Osteocyte (in vitro differentiated cells): ENCODE measurements around the gene DMBX1. TPM values are rescaled to one million over a fixed set of nuclear protein-coding genes. Genes with fewer than 3 reads are reported as not detected.

Experiments used
- DNase-seq: peaks from one replicate; pipeline ENCODE4 v3.0.0; 2021; ENCODE audit warnings: mixed read lengths; ENCODE audit not compliant: unreplicated experiment; ENCODE audit errors: extremely low spot score
- H3K27ac Mint-ChIP-seq: one replicate; pipeline ENCODE4 v1.8.0; 2021; ENCODE audit warnings: mild to moderate bottlenecking, mixed read lengths; ENCODE audit not compliant: unreplicated experiment
- H3K27me3 Mint-ChIP-seq: one replicate; pipeline ENCODE4 v1.8.0; 2021; ENCODE audit warnings: mixed read lengths; ENCODE audit not compliant: unreplicated experiment
- H3K36me3 Mint-ChIP-seq: one replicate; pipeline ENCODE4 v1.8.0; 2021; ENCODE audit warnings: mixed read lengths; ENCODE audit not compliant: unreplicated experiment
- H3K4me1 Mint-ChIP-seq: one replicate; pipeline ENCODE4 v1.8.0; 2021; ENCODE audit warnings: mixed read lengths; ENCODE audit not compliant: unreplicated experiment
- H3K4me3 Mint-ChIP-seq: one replicate; pipeline ENCODE4 v1.8.0; 2021; ENCODE audit warnings: mild to moderate bottlenecking, moderate library complexity, mixed read lengths; ENCODE audit not compliant: unreplicated experiment
- H3K9me3 Mint-ChIP-seq: one replicate; pipeline ENCODE4 v1.8.0; 2021; ENCODE audit warnings: mixed read lengths; ENCODE audit not compliant: unreplicated experiment
- total RNA-seq: library from RNA; stranded (reverse); gene quantifications from 2 replicates; pipeline ENCODE4 v1.2.1, GENCODE V29; 2021
- TF ChIP-seq, protein P1 (sequence below): fragments of 200-600 bp; sonication (generic); IDR thresholded peaks from 2 replicates; pipeline ENCODE4 v1.5.0; 2021; ENCODE audit warnings: antibody characterized with exemption, mild to moderate bottlenecking, moderate library complexity

The DMBX1 gene
- total RNA-seq, 1 donor from 2014 or later = not detected

- H3K9me3 Mint-ChIP-seq = no peaks in the 10 kb centered on the region
- no peak overlapping the region for H3K4me3 Mint-ChIP-seq
- no peaks in the 10 kb centered on the region for H3K4me1 Mint-ChIP-seq
- peaks cover 60% of the 10 kb centered on the region for H3K27me3 Mint-ChIP-seq
- TF ChIP-seq, protein P1, sequence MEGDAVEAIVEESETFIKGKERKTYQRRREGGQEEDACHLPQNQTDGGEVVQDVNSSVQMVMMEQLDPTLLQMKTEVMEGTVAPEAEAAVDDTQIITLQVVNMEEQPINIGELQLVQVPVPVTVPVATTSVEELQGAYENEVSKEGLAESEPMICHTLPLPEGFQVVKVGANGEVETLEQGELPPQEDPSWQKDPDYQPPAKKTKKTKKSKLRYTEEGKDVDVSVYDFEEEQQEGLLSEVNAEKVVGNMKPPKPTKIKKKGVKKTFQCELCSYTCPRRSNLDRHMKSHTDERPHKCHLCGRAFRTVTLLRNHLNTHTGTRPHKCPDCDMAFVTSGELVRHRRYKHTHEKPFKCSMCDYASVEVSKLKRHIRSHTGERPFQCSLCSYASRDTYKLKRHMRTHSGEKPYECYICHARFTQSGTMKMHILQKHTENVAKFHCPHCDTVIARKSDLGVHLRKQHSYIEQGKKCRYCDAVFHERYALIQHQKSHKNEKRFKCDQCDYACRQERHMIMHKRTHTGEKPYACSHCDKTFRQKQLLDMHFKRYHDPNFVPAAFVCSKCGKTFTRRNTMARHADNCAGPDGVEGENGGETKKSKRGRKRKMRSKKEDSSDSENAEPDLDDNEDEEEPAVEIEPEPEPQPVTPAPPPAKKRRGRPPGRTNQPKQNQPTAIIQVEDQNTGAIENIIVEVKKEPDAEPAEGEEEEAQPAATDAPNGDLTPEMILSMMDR = no peak
- no peak overlapping the region for H3K27ac Mint-ChIP-seq
- no peak for DNase-seq
- H3K36me3 Mint-ChIP-seq = no peaks in the 10 kb centered on the region
These were observed 11.9 kb downstream of the DMBX1 start for GRCh38 chr1:46501528-46501927.

DNA sequence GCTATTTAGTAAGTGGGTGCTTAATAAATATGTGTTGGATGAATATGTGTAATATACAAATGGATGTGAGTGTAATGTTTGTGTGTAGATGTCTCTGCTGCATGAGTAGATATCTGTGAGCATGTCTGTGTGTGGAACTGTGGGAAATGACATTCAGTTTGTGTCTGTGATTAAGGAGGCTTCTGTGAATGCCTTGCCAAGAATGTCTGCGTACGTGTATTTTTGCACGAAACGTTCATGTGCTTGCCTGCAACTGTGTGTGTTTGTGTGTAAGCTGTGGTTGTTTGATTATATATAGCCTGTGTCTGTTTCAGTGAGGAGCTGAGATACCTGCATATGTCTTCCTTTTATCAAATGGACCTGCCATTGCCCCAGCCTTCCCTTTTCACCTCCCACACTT lies 13.8 kb downstream of the DMBX1 start:
- no peak overlapping the region for H3K4me3 Mint-ChIP-seq
- H3K27me3 Mint-ChIP-seq = peaks cover 48% of the 10 kb centered on the region
- no peak for DNase-seq
- no peaks in the 10 kb centered on the region for H3K36me3 Mint-ChIP-seq
- no peak overlapping the region for H3K27ac Mint-ChIP-seq
- H3K4me1 Mint-ChIP-seq = no peaks in the 10 kb centered on the region
- no peaks in the 10 kb centered on the region for H3K9me3 Mint-ChIP-seq
- TF ChIP-seq, protein P1 = no peak

GRCh38 chr1:46506470-46507219 lies 17.0 kb downstream of the DMBX1 start:
- Mint-ChIP-seq H3K36me3 (no peaks in the 10 kb centered on the region), H3K9me3 (no peaks in the 10 kb centered on the region), H3K27me3 (peaks cover 23% of the 10 kb centered on the region), H3K4me3 (no peak overlapping the region), H3K27ac (no peak overlapping the region), H3K4me1 (no peaks in the 10 kb centered on the region)
- TF ChIP-seq, protein P1 = no peak
- DNase-seq = no peak

DNA sequence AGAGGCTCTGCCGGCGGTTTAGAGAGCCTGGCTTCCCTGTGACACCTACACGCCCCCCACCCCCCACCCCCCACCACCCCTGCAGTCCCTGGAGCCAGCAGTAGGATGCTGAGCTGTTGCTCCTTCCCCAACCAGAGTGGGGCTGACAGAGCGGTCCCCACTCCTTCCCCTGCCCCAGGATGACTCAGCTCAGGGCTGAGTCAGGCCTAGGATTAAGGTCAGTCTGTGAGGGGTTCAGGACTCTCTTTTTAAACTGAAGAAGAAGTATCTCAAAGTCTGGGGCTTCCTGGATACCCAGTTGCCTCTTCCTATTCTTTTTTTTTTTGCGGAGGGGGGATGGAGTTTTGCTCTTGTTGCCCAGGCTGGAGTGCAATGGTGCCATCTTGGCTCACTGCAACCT lies 19.1 kb downstream of the DMBX1 start:
- no peak overlapping the region for H3K4me3 Mint-ChIP-seq
- H3K27me3 Mint-ChIP-seq = peaks cover 9% of the 10 kb centered on the region
- TF ChIP-seq, protein P1 = no peak
- no peaks in the 10 kb centered on the region for H3K9me3 Mint-ChIP-seq
- no peak for DNase-seq
- no peak overlapping the region for H3K27ac Mint-ChIP-seq
- no peaks in the 10 kb centered on the region for H3K36me3 Mint-ChIP-seq
- no peaks in the 10 kb centered on the region for H3K4me1 Mint-ChIP-seq

- Mint-ChIP-seq H3K27ac (no peak overlapping the region), H3K36me3 (no peaks in the 10 kb centered on the region), H3K4me3 (no peak overlapping the region), H3K27me3 (peaks cover 13% of the 10 kb centered on the region), H3K9me3 (no peaks in the 10 kb centered on the region), H3K4me1 (no peaks in the 10 kb centered on the region)
- TF ChIP-seq, protein P1 = no peak
- DNase-seq = no peak
These were observed 20.8 kb downstream of the DMBX1 start for GRCh38 chr1:46510341-46510997.
